SKM-1 (cell line): ENCODE measurements around the gene MYH7.

ENCODE experiments used
- DNase-seq: peaks from one replicate; lab custom pipeline; 2025; ENCODE audit not compliant: unreplicated experiment; lab: John Stamatoyannopoulos, UW

The MYH7 gene

DNA sequence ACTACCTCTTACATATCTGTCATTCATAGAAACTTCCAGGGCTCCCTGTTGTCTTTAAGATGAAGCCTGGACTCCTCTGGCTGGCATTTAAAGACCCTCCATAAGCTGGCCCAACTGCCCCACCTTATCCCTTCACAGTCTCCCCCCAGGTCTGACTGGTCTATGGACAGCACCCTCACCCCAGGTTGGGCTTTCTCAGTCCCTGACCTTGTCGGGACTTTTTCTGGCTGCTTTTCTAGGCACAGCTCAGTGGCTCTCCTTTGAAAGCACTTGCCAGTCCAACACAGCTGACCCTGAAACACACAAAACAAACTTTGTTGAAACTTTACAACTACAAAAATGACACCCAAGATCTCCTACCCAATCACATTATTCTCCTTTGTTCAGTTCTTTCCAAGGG is 13.9 kb upstream of the MYH7 start:
- DNase-seq: no peak

DNA sequence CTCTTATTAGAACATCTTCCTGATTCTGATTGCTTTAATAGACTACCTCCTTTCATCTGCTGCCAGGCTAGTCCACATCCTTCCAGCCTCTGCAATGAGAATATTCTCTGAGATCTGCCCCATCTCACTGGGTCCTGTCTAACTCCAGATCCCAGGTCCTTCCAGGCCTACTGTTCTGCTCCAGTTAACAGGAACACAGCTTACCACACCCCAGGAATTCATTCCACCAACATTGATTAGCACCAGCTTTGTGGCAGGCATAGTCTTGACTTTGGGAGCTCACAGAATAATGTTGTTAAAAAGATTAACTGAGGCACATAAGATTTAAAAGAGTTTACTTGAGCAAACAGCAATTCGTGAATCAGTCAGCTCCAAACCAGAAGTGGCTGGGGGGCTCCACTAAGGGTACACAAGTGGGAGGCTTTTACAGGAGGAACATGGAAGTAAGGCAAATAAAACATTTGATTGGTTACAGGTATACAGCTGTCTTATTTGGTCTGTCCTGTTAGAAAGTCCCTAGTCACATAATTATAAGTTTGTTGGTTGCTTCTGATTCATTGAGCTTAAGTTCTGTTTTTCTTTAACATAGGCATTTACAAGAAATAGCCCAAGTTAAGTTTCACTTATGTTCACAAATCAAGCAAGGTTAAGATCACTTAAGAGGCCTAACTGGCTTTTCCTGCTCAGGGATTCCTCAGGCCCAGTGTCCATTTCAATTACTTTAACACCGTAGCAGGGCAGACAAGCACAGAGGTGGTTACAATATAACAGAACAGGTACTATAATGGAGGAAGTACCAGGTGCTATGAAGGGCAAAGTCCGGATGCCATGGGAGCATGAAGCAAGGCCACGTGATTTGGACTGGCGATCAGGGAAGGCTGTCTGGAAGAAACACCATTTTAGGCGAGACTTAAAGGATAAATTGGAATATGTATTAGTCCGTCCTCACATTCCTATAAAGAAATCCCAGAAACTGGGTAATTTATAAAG is 12.2 kb upstream of the MYH7 start:
- DNase-seq: no peak

DNA sequence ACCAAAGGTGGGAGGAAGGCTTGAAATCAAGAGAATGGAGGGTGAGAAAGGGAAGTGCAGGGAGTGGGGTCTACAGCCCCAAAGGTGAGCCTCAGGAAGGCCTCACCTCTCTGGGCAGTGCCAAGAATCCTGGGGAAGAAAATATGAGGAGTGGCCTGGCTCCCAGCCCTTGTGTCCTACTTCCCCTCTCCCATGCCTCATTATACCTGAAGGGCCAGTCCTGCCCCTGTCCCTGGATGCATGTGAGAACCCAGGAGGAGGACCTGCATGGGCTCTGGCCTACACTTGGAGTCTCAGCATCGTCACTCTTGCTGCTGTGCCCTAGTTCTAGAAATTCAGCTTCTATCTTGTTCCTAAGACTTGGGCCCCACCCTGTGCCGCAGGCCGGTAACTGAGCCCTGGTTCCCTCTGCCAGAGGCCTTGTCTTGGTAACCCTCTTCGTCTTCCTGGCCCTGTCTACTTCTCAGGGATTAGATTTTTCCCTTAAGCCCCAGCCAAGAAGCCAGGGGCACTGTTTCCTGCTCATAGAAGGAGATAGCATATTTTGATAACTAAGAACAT is 10.9 kb upstream of the MYH7 start:
- DNase-seq: no peak

DNA sequence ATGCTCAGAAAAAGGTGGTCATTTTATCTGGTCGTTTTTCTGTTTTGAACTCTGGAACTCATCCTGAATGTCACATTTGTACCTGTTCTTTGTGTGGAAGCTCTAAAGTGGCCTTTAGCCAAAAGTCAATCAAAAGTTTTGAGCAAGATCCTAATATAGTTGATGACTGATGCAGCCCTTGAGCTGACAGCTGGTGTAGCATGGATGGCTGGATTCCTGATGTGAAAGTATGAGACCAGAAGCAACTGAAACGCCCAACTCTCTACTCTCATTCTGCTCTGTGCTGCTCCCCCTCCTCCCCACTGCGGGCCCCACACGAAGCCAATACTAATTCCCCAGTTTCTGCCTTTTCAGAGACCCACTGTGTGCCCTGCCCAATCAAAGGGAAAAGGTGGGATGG is 10.3 kb upstream of the MYH7 start:
- DNase-seq: no peak

DNA sequence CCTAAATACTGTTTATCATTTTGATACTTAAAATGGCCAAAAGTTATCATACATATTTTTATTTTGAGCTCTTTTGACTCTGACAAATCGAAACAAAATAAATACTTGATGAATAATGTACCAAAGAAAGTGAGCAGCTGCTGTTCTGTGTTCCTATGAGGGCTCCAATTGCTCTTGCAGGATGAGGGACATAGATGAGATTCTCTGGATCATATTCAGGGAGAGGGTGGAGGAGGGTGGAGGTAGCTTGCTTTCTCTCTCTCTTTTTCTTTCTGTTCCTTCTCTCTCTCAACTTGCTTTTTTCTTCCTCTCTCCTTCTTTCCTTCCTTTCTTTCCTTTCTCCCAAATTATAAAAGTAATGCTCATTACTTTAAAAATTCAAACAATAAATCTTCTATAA is 8.9 kb upstream of the MYH7 start:
- DNase-seq: no peak

DNA sequence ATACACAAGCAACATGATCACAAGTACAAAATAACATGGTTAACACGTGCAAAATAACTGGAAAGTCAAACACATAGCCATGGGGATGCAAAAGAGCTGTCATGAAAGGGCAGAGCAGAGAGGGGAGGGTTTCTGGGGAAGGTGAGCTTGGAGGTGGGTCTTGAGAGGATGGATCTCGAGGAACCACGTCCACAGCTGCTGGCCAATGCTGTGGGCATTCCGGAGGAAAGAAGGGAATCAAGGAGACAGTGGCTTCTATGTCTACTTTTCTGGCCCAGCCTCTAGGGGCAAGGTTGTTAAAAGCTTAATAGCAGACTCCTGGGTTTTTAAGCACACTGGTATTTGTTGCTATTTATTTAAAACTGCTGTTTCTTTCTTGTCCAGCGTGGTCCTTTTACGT is 8.4 kb upstream of the MYH7 start:
- no peak for DNase-seq

DNA sequence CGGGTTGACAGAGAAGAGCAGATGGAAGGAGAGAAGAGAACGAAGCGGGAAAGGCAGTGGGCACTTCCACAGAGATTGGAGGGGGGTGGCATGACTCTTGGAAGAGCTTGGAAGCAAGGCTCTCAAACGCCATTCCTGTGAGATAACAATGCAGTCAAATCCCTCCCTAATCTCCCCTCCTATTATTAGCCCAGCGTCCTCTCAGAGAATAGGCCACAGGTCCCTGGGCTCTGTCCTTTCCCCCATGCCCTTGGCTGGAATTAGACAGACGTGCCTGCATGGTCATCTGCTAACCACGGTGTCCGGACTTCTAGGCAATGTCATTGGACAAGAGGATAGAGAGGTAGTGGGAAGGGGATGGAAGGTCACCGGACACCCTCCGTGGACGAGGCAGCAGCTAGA is 8.0 kb upstream of the MYH7 start:
- no peak for DNase-seq

DNA sequence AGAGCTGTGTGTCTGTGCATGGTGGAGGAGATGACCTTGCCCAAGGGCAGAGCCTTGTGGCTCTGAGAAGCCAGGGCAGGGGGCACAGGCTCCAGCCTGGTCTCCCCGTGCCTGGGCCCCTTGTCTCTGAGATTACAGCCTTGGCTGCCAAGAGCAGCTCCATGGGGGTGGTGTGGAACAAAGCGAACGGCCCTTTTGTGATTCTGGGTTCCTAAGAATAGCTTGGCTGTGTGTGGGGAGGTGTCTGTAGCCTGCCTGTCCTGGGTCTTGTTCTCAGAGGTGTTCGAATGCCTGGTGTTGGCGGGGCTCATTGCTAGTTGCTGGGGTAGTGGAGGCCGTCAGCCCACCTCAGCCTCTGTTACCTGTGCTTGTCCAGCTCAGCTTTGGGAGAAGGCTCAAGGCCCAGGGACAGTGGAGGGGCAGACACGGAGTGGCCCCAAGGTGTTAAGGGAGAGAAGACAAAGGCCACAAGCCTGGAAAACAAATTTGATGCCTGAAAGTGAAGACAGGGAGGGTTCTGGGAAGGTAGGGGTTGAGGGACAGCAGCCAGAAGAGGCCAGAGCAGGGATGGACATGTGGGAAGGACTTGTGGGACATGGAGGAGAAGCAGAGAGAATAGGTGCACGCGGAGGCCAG is 7.4 kb upstream of the MYH7 start:
- DNase-seq: no peak

DNA sequence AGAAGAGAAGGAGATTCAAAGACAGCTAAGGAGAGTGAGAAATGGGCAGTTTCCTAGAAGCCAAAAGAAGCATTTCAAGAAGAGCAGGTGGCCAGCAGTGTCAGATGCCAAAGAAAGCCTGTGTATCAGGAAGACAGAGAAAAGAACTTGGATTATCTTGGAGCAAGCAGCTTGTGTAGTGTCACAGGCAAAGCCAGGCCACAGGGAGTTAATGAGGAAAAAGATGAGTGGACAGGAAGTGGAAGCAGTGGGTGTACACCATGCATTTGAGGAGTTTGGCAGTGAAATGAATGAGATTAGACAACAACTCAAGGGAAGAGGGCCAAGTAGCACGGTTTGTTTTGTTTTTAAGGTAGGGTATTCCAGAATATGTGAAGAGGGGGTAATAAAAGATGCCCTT is 5.6 kb upstream of the MYH7 start:
- no peak for DNase-seq

DNA sequence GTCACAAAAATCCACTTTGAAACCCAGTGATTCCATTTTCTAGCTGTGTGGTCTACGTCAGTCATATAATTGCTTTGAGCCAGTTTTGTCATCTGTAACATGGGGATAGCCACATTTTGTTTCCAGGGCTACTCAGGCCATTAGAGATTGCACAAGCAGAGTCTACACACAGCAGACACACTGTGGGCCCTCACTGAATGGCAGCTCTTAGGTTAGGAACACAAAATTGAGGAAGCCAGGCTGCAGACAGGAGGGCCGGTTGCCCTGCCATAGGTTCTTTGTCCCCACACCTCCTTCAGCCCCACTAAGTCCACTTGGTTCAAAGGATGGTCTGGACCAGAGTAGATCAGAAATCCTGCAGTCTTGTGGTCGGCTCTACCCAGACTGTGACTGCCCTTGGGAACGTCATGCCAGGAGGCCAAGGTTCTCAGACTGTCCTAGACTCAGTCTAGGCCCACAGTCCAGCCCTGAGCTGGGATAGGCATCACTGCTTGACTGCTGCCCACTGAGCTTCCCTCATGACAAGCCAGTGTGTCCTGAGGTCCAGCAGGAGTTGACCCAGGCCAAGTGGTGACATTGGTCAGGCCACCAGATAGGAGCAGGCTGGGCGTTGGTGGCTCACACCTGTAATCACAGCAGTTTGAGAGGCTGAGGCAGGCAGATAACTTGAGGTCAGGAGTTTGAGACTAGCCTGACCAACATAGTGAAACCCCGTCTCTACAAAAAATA is 3.8 kb upstream of the MYH7 start:
- no peak for DNase-seq

DNA sequence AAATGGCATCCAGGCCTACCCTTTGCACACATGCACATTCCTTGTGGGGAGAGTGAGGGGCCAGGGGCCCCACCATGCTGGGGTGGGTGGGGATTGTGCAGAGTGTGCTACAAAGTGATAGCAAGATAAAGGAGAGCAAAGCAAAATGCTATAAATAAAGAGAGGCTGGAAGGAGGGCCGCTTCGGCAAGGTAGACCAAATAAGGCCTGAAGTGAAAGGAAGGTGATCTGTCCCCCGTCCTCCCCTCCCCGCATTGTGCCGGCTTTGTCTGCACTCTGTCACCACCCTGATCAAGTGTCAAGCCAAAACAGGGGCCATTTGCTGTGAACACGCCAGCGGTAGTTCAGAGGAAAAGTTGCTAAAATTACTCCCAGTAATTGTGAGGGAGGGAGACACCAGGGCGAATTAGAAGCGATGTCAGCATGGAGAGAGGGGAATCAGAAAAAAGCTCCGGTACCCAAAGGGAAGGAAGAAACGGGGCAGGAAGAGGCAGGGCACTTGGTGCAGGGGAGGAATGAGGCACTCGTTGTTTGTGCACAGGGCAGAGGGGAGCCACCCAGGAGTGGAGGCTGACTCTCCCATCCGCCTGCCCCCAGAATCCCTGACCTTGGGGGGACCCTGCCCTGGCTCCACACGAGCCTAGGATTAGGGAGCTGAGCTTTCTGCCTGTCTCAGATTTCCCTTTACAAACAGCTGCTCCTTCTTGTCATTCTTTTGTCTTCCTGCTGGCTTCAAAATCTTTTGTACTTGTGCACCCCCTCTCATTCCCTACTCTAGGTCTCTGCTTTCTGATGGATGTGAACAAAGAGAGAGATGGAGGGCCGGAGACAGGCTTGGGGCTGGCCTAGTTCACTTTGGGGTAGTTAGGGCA is 2.9 kb upstream of the MYH7 start:
- no peak for DNase-seq

DNA sequence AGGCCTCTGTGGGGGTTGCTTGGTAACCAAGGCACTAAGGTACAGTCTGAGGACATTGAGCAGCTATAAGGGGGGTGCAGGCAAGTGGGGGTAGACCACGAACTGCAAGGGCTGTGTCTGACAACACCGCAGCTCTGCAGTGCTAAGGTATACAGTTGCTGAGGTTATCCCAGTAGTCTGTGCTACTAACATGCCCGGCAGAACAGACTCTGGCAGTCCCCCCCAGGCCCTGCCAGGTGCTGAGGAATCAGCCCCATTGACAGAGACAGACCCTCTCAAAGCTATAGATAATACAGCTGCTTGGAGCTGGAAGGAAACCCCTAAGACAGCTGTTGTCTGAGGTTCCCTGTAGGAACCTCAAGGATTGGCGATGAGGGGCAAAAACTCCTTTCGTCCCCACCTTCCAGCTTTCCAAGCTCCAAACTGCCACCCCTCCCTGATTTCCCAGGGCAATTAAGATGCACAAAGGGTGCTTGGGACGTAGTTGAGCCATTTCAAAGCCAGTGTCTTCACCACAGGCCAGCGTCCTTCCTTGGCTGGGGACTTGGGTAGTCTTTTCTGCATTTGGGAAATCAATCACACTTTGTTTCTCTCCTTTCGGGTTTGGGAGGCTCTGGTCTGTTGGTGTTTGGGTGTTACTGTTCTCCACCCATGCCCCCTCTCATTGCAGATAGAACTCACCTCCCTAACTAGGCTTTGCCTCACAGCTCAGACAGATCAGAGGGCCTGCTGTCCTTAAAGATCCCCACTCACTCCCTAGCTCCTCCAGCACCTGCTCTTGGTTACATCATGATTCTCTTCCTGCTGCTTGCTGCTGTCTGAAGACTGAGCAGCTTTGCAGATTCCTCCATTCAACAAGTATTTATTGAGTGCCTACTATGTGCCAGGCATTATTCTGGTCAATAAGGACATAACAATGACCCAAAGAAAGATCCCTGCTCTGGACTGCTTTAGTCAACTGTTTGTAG is 2.0 kb upstream of the MYH7 start:
- DNase-seq: no peak

DNA sequence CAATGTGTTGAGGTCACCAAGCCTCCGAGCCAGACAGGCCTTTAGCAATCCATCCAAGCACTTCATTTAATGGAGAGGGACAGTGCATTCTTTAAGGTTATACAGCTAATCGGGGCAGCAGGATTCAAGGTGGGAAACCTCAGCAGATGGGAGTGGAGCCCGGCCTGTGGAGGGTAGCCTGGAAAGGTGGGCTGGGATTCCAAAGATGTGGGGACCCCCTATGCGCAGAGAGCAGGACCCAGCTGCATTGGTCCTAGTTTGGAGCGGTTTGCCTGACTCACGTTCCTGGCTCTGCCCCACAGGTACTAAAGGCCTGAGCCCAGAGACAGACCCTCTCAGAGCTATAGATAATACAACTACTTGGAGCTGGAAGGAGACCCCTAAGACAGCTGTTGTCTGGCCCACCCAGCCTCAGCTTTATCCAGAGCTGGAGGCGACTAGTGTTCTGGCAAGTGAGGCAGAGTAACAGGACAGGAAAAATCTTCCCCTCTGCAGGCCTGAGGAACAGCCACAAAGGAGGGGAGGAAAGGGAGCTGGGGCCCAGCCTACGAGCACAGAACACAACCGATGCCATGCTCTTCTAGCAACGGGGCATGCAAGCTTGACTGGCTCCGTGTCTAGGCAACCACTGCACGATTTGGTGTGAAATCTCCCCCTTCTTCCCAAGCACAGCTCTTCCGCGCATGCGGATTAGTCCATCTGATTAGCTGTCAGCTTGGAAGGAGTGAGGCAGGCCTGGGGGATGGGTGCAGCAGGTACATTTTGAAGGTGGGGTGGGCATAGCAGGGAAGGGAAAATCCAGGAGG is 1.1 kb upstream of the MYH7 start:
- DNase-seq: no peak

DNA sequence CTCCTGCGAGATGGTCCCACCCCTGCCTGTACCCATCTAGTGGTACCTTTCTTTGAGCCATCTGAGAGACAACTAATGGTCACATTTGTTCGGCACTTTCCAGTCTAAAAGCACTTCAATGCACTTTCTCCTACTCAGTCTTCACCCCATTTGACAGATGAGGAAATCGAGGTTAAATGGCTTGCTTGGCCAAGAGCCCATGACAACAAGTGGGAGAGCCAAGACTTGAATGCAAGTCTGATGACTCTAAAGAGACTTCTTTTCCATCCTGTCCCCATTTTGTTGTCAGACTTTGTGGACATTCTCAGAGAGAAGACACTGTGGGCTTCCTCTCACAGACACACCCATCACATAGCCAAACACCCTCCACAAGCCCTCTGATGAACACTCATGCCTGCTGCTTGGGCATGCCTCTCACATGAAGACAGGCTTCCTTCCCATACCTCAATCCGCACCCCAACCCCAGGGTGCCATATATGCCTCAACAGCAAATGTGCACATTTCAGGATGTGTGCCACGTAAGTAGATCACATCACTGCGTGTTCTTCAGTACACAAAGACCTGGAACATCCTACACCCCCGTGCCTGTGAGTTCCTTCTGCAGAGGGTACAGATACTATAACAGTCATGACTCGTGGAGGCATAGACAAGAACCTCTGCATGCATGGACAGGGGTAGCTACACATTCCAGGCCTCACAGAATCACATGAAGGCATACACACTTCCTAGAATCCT is 805 bp downstream of the MYH7 start:
- DNase-seq: no peak

DNA sequence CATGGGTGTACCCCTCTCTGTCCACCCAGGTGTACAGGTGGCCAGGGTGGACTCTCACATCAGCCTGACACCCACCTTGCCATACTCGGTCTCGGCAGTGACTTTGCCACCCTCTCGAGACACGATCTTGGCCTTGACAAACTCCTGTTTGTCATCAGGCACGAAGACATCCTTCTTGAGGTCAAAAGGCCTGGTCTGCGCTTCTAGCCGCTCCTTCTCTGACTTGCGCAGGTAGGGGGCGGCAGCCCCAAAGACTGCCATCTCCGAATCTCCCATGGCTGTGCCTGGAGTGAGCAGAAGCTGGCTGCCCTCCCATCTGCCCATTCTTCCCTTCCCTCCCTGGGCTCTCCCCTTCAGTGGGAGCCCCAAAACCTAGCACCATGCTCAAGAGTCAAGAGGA is 2.0 kb downstream of the MYH7 start:
- DNase-seq: no peak

DNA sequence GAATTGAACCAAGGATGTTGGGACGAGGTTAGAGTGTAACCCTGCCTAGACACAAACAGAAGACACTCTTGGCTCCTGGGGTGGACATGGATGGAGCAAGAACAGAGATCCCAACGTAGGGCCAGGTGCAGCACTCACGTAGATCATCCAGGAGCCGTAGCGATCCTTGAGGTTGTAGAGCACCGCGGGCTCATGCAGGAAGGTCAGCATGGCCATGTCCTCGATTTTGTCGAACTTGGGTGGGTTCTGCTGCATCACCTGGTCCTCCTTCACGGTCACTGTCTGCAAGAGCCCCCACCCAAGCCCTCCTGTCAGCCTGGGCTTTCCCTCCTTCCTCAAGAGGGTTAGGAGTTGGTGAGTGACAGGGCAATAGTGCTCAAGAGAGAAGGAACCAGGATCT is 2.5 kb downstream of the MYH7 start:
- no peak for DNase-seq

DNA sequence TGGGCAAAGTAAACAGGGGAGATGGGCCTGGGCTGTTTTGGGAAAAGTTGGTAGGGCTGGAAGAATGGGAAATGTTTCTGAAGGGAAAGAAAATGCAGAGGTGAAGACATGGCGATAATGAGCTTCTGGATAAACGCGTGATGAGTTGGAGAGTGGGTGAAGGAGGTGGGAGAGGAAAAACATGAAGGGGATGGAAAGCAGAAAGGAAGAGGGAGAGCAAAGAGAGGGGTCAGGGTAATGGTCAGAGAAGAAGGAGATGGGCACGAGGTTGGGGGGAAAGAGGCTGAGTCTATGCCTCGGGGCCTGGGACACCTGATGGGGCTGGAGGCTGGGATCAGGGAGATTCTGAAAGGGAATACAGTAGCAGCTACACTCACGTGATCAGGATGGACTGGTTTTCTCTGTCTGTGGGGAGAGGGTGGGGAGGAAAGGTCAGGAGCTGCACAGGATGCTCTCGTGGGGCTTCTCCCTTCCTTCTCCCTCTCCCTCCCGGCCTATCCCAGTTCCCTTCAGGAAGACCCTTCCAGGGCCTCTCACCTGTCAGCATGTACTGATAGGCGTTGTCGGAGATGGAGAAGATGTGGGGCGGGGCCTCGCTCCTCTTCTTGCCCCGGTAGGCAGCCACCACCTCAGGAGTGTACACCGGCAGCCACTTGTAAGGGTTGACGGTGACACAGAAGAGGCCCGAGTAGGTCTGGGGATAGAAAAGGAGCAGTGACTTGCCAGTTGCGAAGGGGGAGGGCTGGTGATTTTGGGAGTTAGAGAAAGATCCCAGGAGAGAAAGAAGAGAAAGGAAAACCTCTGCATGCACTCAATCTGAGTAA is 3.1 kb downstream of the MYH7 start:
- no peak for DNase-seq
